OCI-LY3 (cell line): ENCODE measurements around the gene NDUFV1.

ENCODE experiments used
- CTCF ChIP-seq: fragments of 200-600, 300-600 bp; sonication (generic); IDR thresholded peaks from 2 replicates; pipeline ENCODE4 v1.5.1; 2014; ENCODE audit warnings: antibody characterized with exemption, low read length, low read depth
- EZH2phosphoT487 ChIP-seq: fragments of 200-600 bp; shearing (Covaris generic); IDR thresholded peaks from 2 replicates; pipeline ENCODE4 v1.6.1; 2018; ENCODE audit warnings: antibody characterized with exemption, mixed run types, low read depth

DNA sequence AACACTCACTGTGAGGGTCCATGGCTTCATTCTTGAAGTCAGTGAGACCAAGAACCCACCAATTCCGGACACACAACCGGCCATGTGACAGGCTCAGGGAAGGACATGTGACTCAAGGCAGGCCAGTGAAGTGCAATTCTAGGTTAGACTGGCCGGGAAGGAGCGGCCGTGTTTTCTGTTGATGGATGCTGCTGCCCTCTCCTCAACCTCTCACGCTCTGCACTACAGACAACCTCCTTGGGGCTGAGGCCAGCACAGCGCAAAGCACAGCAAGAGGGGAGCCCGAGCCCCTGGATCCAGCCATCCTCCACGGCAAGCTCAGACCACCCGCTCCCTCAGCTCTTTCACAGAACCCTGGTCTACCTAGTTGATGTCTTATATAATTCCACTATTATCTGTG, 20.2 kb downstream of the NDUFV1 start:
- no peak for TF ChIP-seq CTCF
- TF ChIP-seq EZH2phosphoT487, result no peak
